K562 (cell line): ENCODE data around the gene LAMTOR1. TPM values are rescaled to one million over a fixed set of nuclear protein-coding genes. Genes with fewer than 3 reads are reported as not detected.

Experiments used
- DNMT1 ChIP-seq: fragments of 450-650 bp; IDR thresholded peaks from 2 replicates; pipeline ENCODE4 v1.6.1; 2016; ENCODE audit warnings: antibody characterized with exemption, mild to moderate bottlenecking
- ETV5 ChIP-seq: sonication (generic); formaldehyde crosslinking; IDR thresholded peaks from 2 replicates; pipeline ENCODE4 v1.4.0; 2020; ENCODE audit warnings: low read depth, mild to moderate bottlenecking, missing genetic modification reagents
- HMGN3 ChIP-seq: IDR thresholded peaks from 2 replicates; pipeline ENCODE4 v1.6.1; 2011; ENCODE audit warnings: borderline replicate concordance, low read depth, mild to moderate bottlenecking, mixed read lengths, low read length; ENCODE audit not compliant: insufficient read length; ENCODE audit errors: extremely low read depth
- KAT7 ChIP-seq: sonication (generic); formaldehyde crosslinking; IDR thresholded peaks from 2 replicates; pipeline ENCODE4 v1.8.0; 2022; ENCODE audit warnings: missing genetic modification reagents, mild to moderate bottlenecking, borderline replicate concordance
- MTA2 ChIP-seq: fragments of 450-650 bp; IDR thresholded peaks from 2 replicates; pipeline ENCODE4 v1.6.1; 2016; ENCODE audit warnings: low read depth
- NRF1 ChIP-seq, 2 experiments: fragments of 450-650 bp; IDR thresholded peaks in 1 of 2; conservative IDR thresholded peaks in 1 of 2; 2 replicates each; pipeline ENCODE4 v1.6.1; 2014; ENCODE audit warnings: mild to moderate bottlenecking in 2 of 2
- PHB2 ChIP-seq: fragments of 450-650 bp; IDR thresholded peaks from 2 replicates; pipeline ENCODE4 v1.6.1; 2017; ENCODE audit warnings: low read depth
- RBM14 ChIP-seq: fragments of 200-400 bp; formaldehyde crosslinking; IDR thresholded peaks from 2 replicates; pipeline ENCODE4 v1.6.1; 2018; ENCODE audit warnings: low read depth, mild to moderate bottlenecking, low read length, moderate library complexity, borderline replicate concordance; ENCODE audit not compliant: insufficient read depth
- SAFB ChIP-seq: fragments of 200-400 bp; formaldehyde crosslinking; IDR thresholded peaks from 2 replicates; pipeline ENCODE4 v1.6.1; 2017; ENCODE audit warnings: low read depth, low read length, borderline replicate concordance
- SAP30 ChIP-seq: fragments of 200-600 bp; sonication (generic); IDR thresholded peaks from 2 replicates; pipeline ENCODE4 v1.6.1; 2012; ENCODE audit warnings: borderline replicate concordance, low read depth, mild to moderate bottlenecking, moderate library complexity, low read length, control low read depth, inconsistent platforms; ENCODE audit not compliant: insufficient read depth, poor library complexity, severe bottlenecking
- SIN3B ChIP-seq: fragments of 450-650 bp; IDR thresholded peaks from 2 replicates; pipeline ENCODE4 v1.6.1; 2017; ENCODE audit warnings: low read depth, mild to moderate bottlenecking, moderate library complexity
- SLC30A9 ChIP-seq: fragments of 250-450 bp; sonication (Bioruptor Pico); IDR thresholded peaks from 2 replicates; pipeline ENCODE4 v1.8.0; 2022; ENCODE audit warnings: mild to moderate bottlenecking, moderate library complexity
- SMAD4 ChIP-seq: fragments of 250-450 bp; sonication (Bioruptor Pico); conservative IDR thresholded peaks from 2 replicates; pipeline ENCODE4 v1.8.0; 2021; ENCODE audit warnings: inconsistent platforms, mild to moderate bottlenecking, moderate library complexity
- TEAD1 ChIP-seq, 2 experiments: fragments of 450-650 bp in 1 of 2; sonication (generic) in 1 of 2; formaldehyde crosslinking; IDR thresholded peaks; 2 replicates each; pipeline versions ENCODE4 v1.4.0 to v1.8.0; 2020 to 2022; ENCODE audit warnings: mild to moderate bottlenecking in 2 of 2, missing genetic modification reagents in 1 of 2
- XRCC4 ChIP-seq: IDR thresholded peaks from one replicate; pipeline ENCODE4 v1.6.1; 2011; ENCODE audit not compliant: insufficient read depth, insufficient read length; ENCODE audit errors: extremely low read depth
- ZBTB34 ChIP-seq: fragments of 250-450 bp; sonication (Bioruptor Pico); IDR thresholded peaks from 2 replicates; pipeline ENCODE4 v1.8.0; 2021; ENCODE audit warnings: mild to moderate bottlenecking, moderate library complexity
- ZNF436 ChIP-seq: fragments of 250-450, 450-650 bp; sonication (Bioruptor Pico); formaldehyde crosslinking; IDR thresholded peaks from 2 replicates; pipeline ENCODE4 v1.7.0; 2020; ENCODE audit warnings: mild to moderate bottlenecking
- ZNF551 ChIP-seq: fragments of 250-450 bp; sonication (Bioruptor Pico); IDR thresholded peaks from 2 replicates; pipeline ENCODE4 v1.5.0; 2021; ENCODE audit warnings: mild to moderate bottlenecking, moderate library complexity
- ZNF766 ChIP-seq: fragments of 200-800 bp; sonication (Bioruptor generic); conservative IDR thresholded peaks from 2 replicates; pipeline ENCODE4 v1.6.1; 2016; ENCODE audit warnings: missing genetic modification characterization, missing compliant biosample characterization
- polyA plus RNA-seq, 8 experiments: library from polyadenylated mRNA; depleted of rRNA in 4 of 8; stranded (reverse) in 5 of 8; unstranded in 3 of 8; fragments of >200 nt; fragmentation: Nextera tagmentation in 2 of 8; fragmentation: Illumina TruSeq in 1 of 8; extraction: Ambion mirVana in 2 of 8; extraction: Trizol in 1 of 8; gene quantifications; 2 replicates each; pipeline versions ENCODE4 v1.2.1 to v1.2.3, GENCODE V29; 2011 to 2014; ENCODE audit warnings: inconsistent platforms in 1 of 8, missing spikeins in 1 of 8
- total RNA-seq, 7 experiments: library from RNA; depleted of rRNA in 6 of 7; stranded (reverse); fragments of >200 nt in 6 of 7; fragmentation: Illumina TruSeq in 2 of 7; extraction: Trizol in 2 of 7; gene quantifications; 2 replicates each; pipeline versions ENCODE4 v1.2.1 to v1.2.3, GENCODE V29; 2011 to 2021; ENCODE audit warnings: low replicate concordance in 1 of 7
- TF ChIP-seq, protein P1 (sequence below): fragments of 250-450 bp; sonication (Bioruptor Pico); IDR thresholded peaks from 2 replicates; pipeline ENCODE4 v1.9.0; 2021; ENCODE audit warnings: mild to moderate bottlenecking
- TF ChIP-seq, protein P2 (sequence below): sonication (generic); formaldehyde crosslinking; IDR thresholded peaks from 2 replicates; pipeline ENCODE4 v1.8.1; 2023; ENCODE audit warnings: mild to moderate bottlenecking, missing genetic modification reagents
- TF ChIP-seq, protein P3 (sequence below): fragments of 450-650 bp; IDR thresholded peaks from 2 replicates; pipeline ENCODE4 v1.6.1; 2016; ENCODE audit warnings: borderline replicate concordance

The LAMTOR1 gene
- total and polyA plus RNA-seq, 9 of the 15 experiments (the other 6 are each of a cell fraction or from before 2014, with no cell fraction given), result 62.6 to 104 (median 85.3) TPM

DNA sequence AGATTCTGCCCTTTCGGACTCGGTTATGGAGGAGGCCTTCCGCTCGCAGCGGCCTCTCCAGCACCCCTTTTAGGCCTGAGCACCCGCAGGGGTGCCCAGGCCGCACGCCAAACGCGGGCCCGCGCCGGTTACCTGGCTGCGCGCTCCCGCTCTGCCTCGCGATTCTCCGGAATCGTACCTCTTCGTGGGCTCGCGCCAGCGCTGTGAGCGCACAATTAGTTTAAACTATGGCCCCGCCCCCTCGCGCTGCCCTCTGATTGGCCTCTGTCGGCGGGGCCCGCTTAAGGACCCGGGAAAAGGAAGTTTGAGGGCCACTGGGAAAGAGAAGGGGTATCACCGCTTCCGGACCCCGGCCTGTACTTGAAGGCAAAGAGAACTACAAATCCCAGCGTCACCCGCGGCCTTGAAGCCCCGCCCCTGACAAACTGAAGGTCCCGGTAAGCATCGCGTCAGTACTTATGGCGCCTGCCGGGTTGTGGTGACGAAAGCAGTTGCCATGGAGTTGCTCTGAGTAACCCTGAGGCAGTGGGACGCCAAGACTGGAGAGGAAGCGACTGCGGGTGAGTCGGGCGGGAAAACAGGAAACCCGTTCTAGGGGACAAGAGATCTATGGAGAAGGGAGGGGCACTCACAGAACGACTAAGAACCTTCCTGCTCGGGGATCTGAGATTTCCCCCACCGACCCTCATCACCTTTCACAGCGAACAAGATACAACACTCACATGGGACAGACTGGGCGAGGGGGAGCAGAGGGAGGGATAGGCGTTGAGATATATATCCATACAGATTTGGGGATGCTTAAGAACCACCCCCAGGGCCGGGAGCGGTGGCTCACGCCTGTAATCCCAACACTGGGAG lies 22.5 kb downstream of the LAMTOR1 start, which contains the start of the genes LRRC51 and NUMA1 (continued):
- no peak for TF ChIP-seq SAFB
- no peak for TF ChIP-seq SIN3B
- 0 out of 2 replicates have a peak, but pooled peaks have one; percentile 14 for TF ChIP-seq SMAD4
- no peak for TF ChIP-seq SAP30
- TF ChIP-seq, protein P1, sequence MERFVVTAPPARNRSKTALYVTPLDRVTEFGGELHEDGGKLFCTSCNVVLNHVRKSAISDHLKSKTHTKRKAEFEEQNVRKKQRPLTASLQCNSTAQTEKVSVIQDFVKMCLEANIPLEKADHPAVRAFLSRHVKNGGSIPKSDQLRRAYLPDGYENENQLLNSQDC (CRISPR knock-in tag), result no peak
- TF ChIP-seq SLC30A9 (CRISPR knock-in tag), result no peak
- no peak for TF ChIP-seq TEAD1 (CRISPR knock-in tag; IDR thresholded peaks at IDR 0.05)
- no peak for TF ChIP-seq RBM14
- no peak for TF ChIP-seq KAT7 (CRISPR knock-in tag)
- TF ChIP-seq XRCC4, result no peak
- TF ChIP-seq HMGN3, result no peak
- TF ChIP-seq, protein P2, sequence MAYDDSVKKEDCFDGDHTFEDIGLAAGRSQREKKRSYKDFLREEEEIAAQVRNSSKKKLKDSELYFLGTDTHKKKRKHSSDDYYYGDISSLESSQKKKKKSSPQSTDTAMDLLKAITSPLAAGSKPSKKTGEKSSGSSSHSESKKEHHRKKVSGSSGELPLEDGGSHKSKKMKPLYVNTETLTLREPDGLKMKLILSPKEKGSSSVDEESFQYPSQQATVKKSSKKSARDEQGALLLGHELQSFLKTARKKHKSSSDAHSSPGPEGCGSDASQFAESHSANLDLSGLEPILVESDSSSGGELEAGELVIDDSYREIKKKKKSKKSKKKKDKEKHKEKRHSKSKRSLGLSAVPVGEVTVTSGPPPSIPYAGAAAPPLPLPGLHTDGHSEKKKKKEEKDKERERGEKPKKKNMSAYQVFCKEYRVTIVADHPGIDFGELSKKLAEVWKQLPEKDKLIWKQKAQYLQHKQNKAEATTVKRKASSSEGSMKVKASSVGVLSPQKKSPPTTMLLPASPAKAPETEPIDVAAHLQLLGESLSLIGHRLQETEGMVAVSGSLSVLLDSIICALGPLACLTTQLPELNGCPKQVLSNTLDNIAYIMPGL (CRISPR knock-in tag), result no peak
- TF ChIP-seq ZNF436 (CRISPR knock-in tag), result no peak
- no peak for TF ChIP-seq ZBTB34
- no peak for TF ChIP-seq DNMT1
- no peak; the same call in 1 of the 2 replicates for TF ChIP-seq MTA2
- TF ChIP-seq ETV5 (CRISPR knock-in tag), result peak; percentile 54
- TF ChIP-seq ZNF551 (CRISPR knock-in tag), result no peak
- peak; percentile 86 to 88 for TF ChIP-seq NRF1 (conservative IDR thresholded peaks at IDR 0.05 in 1 of 2, IDR thresholded peaks at IDR 0.05 in 1 of 2)
- TF ChIP-seq, protein P3, sequence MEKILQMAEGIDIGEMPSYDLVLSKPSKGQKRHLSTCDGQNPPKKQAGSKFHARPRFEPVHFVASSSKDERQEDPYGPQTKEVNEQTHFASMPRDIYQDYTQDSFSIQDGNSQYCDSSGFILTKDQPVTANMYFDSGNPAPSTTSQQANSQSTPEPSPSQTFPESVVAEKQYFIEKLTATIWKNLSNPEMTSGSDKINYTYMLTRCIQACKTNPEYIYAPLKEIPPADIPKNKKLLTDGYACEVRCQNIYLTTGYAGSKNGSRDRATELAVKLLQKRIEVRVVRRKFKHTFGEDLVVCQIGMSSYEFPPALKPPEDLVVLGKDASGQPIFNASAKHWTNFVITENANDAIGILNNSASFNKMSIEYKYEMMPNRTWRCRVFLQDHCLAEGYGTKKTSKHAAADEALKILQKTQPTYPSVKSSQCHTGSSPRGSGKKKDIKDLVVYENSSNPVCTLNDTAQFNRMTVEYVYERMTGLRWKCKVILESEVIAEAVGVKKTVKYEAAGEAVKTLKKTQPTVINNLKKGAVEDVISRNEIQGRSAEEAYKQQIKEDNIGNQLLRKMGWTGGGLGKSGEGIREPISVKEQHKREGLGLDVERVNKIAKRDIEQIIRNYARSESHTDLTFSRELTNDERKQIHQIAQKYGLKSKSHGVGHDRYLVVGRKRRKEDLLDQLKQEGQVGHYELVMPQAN, result peak; percentile 90; the same call in 1 of the 2 replicates
- no peak for TF ChIP-seq PHB2
- peak; percentile 59; the same call in 1 of the 2 replicates for TF ChIP-seq ZNF766
